Lower lobe of right lung (tissue), 2 donors: ENCODE data around the gene FHL5. TPM values are rescaled to one million over a fixed set of nuclear protein-coding genes. Genes with fewer than 3 reads are reported as not detected.

ENCODE experiments used
- ATAC-seq, 2 donors: fragments of 200-7000 bp; cut with Tn5 transposase; one replicate each; pipeline ENCODE4 v1.9.1; 2020 to 2022; ENCODE audit warnings: mild to moderate bottlenecking in 2 of 2, moderate library complexity in 2 of 2
- DNase-seq: peaks from one replicate; pipeline ENCODE4 v3.0.0-alpha.2; 2020
- H3K27ac ChIP-seq: fragments of 200-600 bp; one replicate; pipeline ENCODE4 v1.8.0; 2022
- H3K27me3 ChIP-seq: fragments of 200-600 bp; one replicate; pipeline ENCODE4 v1.8.0; 2022; ENCODE audit warnings: low read depth
- H3K36me3 ChIP-seq: fragments of 200-600 bp; one replicate; pipeline ENCODE4 v1.8.0; 2022; ENCODE audit warnings: mild to moderate bottlenecking
- H3K4me1 ChIP-seq: fragments of 200-600 bp; one replicate; pipeline ENCODE4 v1.8.0; 2022
- H3K4me3 ChIP-seq: fragments of 200-600 bp; one replicate; pipeline ENCODE4 v1.8.0; 2022; ENCODE audit warnings: mild to moderate bottlenecking
- H3K9me3 ChIP-seq: fragments of 200-600 bp; one replicate; pipeline ENCODE4 v1.8.0; 2022
- intact Hi-C: fragments of 100-400 bp; cut with DNase I; formaldehyde crosslinking; loops from one replicate; pipeline ENCODE4 v1.11.0; 2022
- total RNA-seq: library from RNA; stranded (reverse); fragmentation: NEBNext Ultra II Directional; extraction: Animal tissue kit (Norgen Biotek cat#: 25700); gene quantifications from one replicate; pipeline ENCODE4 v1.2.1, GENCODE V29; 2021
- TF ChIP-seq, protein P1 (sequence below): fragments of 200-600 bp; IDR thresholded peaks from one replicate; pipeline ENCODE4 v1.8.0; 2022; ENCODE audit warnings: antibody characterized with exemption, mild to moderate bottlenecking
- donor health status: DM: no; HTN: yes; CAD: no; lungs with severe emphysema.

Gene FHL5
- total RNA-seq, 1 donor from 2014 or later = 23.7 TPM

DNA sequence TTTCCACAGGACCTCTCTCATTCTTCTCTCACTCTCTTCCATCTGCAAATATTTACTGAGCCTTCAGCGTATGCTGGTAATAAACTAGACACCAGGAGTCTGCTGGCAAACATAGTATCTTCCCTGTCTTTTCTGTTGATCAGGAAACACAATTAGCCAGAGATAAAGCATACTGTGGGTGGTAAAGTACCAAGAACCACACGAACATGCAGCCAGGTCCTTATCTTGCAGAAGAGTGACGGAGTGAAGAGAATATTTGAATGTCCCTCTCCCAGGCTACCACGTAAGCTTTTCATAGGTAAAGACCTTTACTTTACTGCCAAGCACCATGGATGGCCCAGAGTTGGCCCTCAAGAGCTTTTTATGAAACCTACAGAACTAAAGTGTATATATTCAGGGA, 13.3 kb downstream of the FHL5 start:
- TF ChIP-seq, protein P1, sequence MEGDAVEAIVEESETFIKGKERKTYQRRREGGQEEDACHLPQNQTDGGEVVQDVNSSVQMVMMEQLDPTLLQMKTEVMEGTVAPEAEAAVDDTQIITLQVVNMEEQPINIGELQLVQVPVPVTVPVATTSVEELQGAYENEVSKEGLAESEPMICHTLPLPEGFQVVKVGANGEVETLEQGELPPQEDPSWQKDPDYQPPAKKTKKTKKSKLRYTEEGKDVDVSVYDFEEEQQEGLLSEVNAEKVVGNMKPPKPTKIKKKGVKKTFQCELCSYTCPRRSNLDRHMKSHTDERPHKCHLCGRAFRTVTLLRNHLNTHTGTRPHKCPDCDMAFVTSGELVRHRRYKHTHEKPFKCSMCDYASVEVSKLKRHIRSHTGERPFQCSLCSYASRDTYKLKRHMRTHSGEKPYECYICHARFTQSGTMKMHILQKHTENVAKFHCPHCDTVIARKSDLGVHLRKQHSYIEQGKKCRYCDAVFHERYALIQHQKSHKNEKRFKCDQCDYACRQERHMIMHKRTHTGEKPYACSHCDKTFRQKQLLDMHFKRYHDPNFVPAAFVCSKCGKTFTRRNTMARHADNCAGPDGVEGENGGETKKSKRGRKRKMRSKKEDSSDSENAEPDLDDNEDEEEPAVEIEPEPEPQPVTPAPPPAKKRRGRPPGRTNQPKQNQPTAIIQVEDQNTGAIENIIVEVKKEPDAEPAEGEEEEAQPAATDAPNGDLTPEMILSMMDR = no peak
- DNase-seq (no peak), ATAC-seq (no peak)
- Histone ChIP-seq H3K27me3 (no peaks in the 10 kb centered on the region), H3K36me3 (no peaks in the 10 kb centered on the region), H3K27ac (no peak overlapping the region), H3K4me1 (no peaks in the 10 kb centered on the region), H3K9me3 (no peaks in the 10 kb centered on the region), H3K4me3 (no peak overlapping the region)
- intact Hi-C loops = no loop called here

DNA sequence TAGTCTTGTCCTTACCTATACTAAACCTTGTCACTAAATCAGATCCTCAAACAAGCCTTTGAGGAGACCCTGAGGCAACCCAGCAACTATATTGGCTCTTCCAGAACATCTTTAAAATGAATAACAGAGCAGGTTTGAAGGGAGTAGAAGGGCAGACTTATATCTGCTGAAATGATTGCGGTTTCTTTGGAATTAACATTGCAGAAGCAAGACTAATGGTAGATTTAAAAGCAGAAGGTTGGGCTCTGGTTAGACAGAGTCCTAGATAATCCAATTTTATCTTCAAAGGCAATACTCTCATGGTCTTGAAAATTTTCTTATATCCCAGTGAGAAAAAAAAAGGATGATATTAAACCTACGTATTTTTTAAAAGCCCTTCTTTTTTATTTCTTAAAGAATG, 19.1 kb downstream of the FHL5 start:
- ATAC-seq = no peak

DNA sequence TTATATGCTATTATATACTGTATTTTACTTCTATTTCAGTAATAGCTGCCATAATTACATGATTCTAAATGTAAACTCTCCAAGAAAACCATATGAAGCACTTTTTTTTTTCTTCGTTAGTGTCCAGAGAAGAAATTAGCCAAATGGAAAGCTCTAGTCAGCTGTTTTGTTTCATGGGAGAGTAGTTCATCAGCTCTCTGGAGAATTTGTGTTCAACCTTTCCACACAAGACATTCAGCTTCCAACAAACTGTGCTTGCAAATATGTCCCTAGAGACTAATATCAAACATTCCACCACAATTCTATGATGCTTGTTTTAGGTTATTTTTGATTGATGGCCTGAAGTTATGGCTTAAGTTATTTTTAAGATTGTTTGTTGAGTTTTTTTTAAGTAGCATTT, 19.5 kb downstream of the FHL5 start:
- TF ChIP-seq, protein P1 = no peak

More for the DNA sequence above, 19.1 kb downstream of the FHL5 start:
- no peaks in the 10 kb centered on the region for H3K36me3 ChIP-seq
- intact Hi-C loops = no loop called here
- no peaks in the 10 kb centered on the region for H3K4me1 ChIP-seq
- no peak overlapping the region for H3K27ac ChIP-seq
- H3K9me3 ChIP-seq = no peaks in the 10 kb centered on the region
- no peaks in the 10 kb centered on the region for H3K27me3 ChIP-seq
- no peak for DNase-seq
- no peak overlapping the region for H3K4me3 ChIP-seq
- TF ChIP-seq, protein P1 = no peak

DNA sequence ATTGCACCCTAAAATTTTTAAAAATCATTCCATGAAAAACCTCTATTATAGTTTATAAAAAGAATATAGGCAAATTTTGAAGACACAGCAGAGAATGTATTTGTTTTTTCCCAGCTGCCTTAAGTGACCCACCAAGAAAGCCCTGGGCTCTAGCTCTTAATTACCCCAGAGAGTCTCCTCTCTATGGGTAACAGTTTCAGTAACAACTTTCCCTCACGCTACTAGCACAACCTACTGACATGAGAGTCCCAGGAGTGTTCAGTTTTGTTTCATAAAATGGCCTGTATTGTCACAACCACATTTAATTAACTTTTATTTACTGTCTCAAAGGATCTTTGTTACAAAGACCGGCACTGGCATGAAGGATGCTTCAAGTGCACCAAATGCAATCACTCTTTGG, 41.5 kb downstream of the FHL5 start:
- TF ChIP-seq, protein P1 = no peak
- Histone ChIP-seq H3K4me1 (no peaks in the 10 kb centered on the region), H3K36me3 (no peaks in the 10 kb centered on the region), H3K27ac (no peak overlapping the region), H3K9me3 (no peaks in the 10 kb centered on the region), H3K4me3 (no peak overlapping the region), H3K27me3 (no peaks in the 10 kb centered on the region)
- DNase-seq (no peak), ATAC-seq (no peak)
- intact Hi-C loops = no loop called here

More for the DNA sequence above, 19.5 kb downstream of the FHL5 start:
- Histone ChIP-seq H3K27ac (no peak overlapping the region), H3K4me1 (no peaks in the 10 kb centered on the region), H3K9me3 (no peaks in the 10 kb centered on the region), H3K36me3 (no peaks in the 10 kb centered on the region), H3K4me3 (no peak overlapping the region), H3K27me3 (no peaks in the 10 kb centered on the region)
- DNase-seq (no peak), ATAC-seq (no peak)
- intact Hi-C loops = no loop called here

DNA sequence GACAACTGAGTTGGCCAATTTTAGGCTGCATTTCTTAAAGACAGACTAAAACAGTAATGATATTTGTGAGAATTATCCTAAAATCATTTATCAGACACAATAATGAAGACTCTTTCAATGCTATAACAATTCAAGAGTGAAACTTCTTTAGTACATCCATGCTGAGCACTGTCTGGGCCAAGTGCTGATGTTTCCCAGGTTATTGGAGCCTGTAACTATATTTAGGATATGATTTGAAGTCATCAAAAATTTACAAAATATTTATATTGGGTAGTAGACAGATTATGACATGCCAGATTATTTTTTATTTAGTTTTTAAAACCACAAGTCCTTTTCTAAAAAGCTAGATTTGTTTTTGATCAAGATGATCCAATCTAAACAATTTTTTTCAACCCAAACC, 45.1 kb downstream of the FHL5 start:
- TF ChIP-seq, protein P1 = no peak
- no peaks in the 10 kb centered on the region for H3K9me3 ChIP-seq
- ATAC-seq = no peak
- no peaks in the 10 kb centered on the region for H3K4me1 ChIP-seq
- H3K36me3 ChIP-seq = no peaks in the 10 kb centered on the region
- intact Hi-C loops = no loop called here
- no peak overlapping the region for H3K4me3 ChIP-seq
- H3K27ac ChIP-seq = no peak overlapping the region
- no peak for DNase-seq
- H3K27me3 ChIP-seq = no peaks in the 10 kb centered on the region

DNA sequence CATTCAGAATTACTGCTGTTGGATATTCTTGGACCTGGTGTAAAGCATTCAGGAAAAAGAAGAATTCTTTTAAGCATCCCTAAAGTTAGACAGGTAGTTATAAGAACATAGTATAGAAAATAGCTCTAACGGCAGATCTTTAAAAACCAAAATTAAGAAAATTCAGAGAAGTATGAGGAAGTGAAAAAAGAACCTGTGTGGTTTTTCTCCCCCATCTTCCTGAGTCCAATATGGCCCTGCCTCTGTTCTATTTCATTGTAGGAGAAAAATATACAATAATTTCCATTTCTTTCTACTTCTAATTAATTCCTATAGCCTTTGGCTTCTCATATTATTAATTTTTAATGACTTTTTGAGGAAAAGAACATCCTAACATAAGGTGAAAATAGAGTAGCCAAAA, 47.1 kb downstream of the FHL5 start:
- no peak for ATAC-seq

More for the DNA sequence above, 47.1 kb downstream of the FHL5 start:
- TF ChIP-seq, protein P1 = no peak
- no peak overlapping the region for H3K27ac ChIP-seq
- H3K4me3 ChIP-seq = no peak overlapping the region
- no peaks in the 10 kb centered on the region for H3K36me3 ChIP-seq
- intact Hi-C loops = no loop called here
- H3K4me1 ChIP-seq = no peaks in the 10 kb centered on the region
- no peak for DNase-seq
- no peaks in the 10 kb centered on the region for H3K27me3 ChIP-seq
- H3K9me3 ChIP-seq = no peaks in the 10 kb centered on the region
